ENCODE data around the gene TIMM44. TPM values are rescaled to one million over a fixed set of nuclear protein-coding genes. Genes with fewer than 3 reads are reported as not detected.

The TIMM44 gene
- total and polyA plus RNA-seq, 9 donors = 29.8 to 110 (median 50.3) TPM

DNA sequence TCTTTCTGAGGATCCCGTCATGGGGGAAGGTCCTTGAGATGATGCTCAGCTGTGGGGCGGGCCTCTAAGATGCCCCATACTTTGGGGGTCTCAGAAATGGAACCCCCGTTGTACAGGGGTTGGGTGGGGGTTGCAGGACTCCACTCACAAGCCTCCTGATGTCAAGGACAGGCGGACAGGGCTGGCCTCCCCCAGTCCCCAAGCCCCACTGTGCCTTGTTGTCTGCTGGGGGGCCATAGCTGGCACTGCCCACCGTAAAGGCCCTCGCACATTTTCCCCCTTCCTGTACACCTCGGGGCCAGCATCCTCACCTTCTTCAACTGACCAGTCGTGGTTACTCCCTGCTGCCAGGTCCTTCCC is 20.6 kb downstream of the TIMM44 start:
- H3K36me3 ChIP-seq = no peaks in the 10 kb centered on the region
- no peak overlapping the region for H3K27ac ChIP-seq
- TF ChIP-seq POLR2A (IDR thresholded peaks at IDR 0.05) = no peak
- TF ChIP-seq EP300 (IDR thresholded peaks at IDR 0.05) = no peak
- TF ChIP-seq, protein P1, sequence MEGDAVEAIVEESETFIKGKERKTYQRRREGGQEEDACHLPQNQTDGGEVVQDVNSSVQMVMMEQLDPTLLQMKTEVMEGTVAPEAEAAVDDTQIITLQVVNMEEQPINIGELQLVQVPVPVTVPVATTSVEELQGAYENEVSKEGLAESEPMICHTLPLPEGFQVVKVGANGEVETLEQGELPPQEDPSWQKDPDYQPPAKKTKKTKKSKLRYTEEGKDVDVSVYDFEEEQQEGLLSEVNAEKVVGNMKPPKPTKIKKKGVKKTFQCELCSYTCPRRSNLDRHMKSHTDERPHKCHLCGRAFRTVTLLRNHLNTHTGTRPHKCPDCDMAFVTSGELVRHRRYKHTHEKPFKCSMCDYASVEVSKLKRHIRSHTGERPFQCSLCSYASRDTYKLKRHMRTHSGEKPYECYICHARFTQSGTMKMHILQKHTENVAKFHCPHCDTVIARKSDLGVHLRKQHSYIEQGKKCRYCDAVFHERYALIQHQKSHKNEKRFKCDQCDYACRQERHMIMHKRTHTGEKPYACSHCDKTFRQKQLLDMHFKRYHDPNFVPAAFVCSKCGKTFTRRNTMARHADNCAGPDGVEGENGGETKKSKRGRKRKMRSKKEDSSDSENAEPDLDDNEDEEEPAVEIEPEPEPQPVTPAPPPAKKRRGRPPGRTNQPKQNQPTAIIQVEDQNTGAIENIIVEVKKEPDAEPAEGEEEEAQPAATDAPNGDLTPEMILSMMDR (IDR thresholded peaks at IDR 0.05) = no peak
- WGBS, 3 donors = 82 to 87% (median 85%) methylated on average over 8 of the region's 8 CpGs
- H3K4me3 ChIP-seq = no peak overlapping the region
- no peaks in the 10 kb centered on the region for H3K9me3 ChIP-seq
- H3K27me3 ChIP-seq = no peaks in the 10 kb centered on the region
- intact Hi-C loops (cut with DNase I) = no loop called here
- peak in 1 of 5 donors; percentile 38 for DNase-seq
- H3K4me1 ChIP-seq (ENCODE audit: insufficient read depth) = peaks cover 36% of the 10 kb centered on the region

DNA sequence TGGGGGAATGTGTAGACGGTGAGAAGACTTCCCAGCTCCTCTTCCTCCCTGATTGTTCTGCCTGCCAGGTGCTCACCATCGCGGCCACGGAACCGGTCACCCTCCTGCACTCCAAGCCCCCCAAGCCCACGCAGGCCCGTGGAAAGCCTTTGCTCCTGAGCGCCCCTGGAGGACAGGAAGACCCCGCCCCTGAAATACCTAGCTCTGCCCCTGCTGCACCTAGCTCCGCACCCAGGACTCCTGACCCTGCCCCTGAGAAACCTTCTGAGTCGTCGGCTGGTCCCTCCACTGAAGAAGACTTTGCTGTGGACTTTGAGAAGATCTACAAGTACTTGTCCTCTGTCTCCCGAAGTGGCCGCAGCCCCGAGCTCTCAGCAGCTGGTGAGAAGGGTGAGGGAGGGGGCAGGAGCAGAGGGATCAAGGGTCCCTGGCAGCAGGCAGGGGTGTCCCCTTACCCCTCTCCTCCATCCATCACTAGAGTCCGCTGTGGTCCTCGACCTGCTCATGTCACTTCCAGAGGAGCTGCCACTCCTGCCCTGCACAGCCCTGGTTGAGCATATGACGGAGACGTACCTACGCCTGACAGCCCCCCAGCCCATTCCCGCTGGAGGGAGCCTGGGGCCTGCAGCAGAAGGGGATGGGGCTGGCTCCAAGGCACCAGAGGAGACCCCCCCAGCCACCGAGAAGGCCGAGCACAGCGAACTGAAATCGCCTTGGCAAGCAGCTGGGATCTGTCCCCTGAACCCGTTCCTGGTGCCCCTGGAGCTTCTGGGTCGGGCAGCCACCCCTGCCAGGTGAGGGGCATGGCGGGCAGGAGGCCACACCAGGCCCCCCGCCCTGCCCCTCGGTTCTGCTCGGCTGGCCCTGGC is 21.3 kb downstream of the TIMM44 start:
- TF ChIP-seq, protein P1 (IDR thresholded peaks at IDR 0.05) = no peak
- TF ChIP-seq POLR2A (IDR thresholded peaks at IDR 0.05) = no peak
- TF ChIP-seq EP300 (IDR thresholded peaks at IDR 0.05) = no peak
- H3K4me1 ChIP-seq (ENCODE audit: insufficient read depth) = peaks cover 33% of the 10 kb centered on the region
- H3K36me3 ChIP-seq = no peaks in the 10 kb centered on the region
- H3K9me3 ChIP-seq = no peaks in the 10 kb centered on the region
- DNase-seq = peak in 3 of 5 donors; percentile 49 to 53 (median 52)
- intact Hi-C loops (cut with DNase I) = no loop called here
- H3K27ac ChIP-seq = no peak overlapping the region
- H3K27me3 ChIP-seq = no peaks in the 10 kb centered on the region
- 81 to 90% (median 87%) methylated on average over 28 to 31 of the region's 31 CpGs for WGBS, 3 donors
- H3K4me3 ChIP-seq = no peak overlapping the region

DNA sequence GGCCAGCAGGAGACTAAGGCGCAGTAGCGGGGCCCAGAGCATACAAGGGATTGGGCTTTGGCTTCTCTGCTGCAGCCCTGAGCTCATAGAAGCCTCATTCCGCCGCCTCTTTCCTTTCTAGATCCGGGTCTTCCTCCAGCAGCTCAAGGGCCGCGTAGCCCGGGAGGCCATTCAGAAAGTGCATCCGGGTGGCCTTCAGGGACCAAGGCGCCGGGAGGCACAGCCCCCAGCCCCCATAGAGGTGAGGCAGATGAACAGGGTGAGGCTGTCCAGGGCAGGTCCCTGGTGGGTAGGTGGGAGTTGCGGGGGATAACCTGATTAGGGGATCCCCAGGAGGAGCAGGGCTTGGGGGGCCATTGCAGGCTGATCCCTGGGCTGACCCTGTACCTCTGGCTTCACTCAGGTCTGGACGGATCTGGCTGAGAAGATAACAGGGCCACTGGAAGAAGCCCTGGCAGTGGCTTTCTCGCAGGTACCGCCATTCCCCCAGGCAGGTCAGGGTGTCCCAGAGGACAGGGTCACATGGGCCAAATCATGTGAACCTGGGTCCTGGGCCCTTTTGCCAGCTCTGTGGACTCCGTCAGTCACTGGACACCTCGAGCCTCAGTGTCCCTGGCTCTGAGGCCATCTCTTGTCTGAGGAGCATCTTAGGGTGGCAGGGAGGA is 22.0 kb downstream of the TIMM44 start:
- no peaks in the 10 kb centered on the region for H3K27me3 ChIP-seq
- peak in 2 of 5 donors; percentile 41 to 52 for DNase-seq
- intact Hi-C loops (cut with DNase I) = no loop called here
- 29 to 50% (median 33%) methylated on average over 12 to 17 of the region's 17 CpGs for WGBS, 3 donors
- H3K4me1 ChIP-seq (ENCODE audit: insufficient read depth) = peaks cover 26% of the 10 kb centered on the region
- TF ChIP-seq EP300 (IDR thresholded peaks at IDR 0.05) (no peak), POLR2A (IDR thresholded peaks at IDR 0.05) (no peak)
- TF ChIP-seq, protein P1 (IDR thresholded peaks at IDR 0.05) = no peak
- peak overlapping the region in 1 of 2 donors; percentile 60 for H3K27ac ChIP-seq
- no peaks in the 10 kb centered on the region for H3K36me3 ChIP-seq
- no peaks in the 10 kb centered on the region for H3K9me3 ChIP-seq
- peak overlapping the region; percentile 44 for H3K4me3 ChIP-seq

DNA sequence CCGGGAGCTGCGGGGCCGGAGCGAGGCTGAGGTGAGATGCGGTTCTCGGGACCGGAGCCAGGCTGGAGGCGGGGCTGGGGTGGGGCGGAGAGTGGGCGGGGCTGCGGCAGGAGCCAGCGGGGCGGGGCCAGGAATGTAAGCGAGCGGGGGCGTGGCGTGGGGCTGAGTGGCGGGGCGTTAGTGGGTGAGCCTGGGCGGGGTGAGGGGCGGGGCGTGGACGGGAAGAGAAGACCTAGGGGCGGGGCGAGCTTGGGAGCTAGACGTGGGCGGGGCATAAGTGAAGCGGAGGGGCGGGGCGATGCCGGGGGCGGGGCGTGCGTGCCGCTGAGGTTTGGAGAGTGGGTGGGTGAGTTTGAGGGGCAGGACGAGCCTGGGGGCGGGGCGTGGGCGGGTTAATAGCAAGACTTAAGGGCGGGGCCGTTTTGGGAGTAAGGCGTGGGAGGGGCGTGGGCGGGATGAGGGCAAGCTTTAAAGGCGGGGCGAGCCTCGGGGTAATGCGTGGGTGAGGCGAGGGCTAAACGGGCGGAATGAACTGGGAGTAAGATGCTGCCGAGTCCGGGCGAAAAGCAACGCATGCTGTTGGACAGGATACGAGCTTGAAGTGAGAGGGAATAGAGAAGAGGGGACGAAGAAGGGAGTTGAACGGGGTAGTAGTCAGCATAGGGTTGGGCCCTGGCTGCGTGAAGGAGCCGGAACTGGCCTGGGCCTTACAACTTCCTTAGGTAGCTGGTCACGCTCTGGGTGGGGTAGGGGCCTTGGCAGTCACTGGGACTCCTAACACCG is 22.8 kb downstream of the TIMM44 start:
- intact Hi-C loops (cut with DNase I) = no loop called here
- DNase-seq = peak; percentile 99 to 100 (median 100)
- H3K27me3 ChIP-seq = peaks cover 3% of the 10 kb centered on the region
- peak overlapping the region; percentile 96 for H3K4me3 ChIP-seq
- peak overlapping the region in 1 of 2 donors; percentile 78 for H3K27ac ChIP-seq
- H3K9me3 ChIP-seq = no peaks in the 10 kb centered on the region
- no peaks in the 10 kb centered on the region for H3K36me3 ChIP-seq
- WGBS, 3 donors = 1 to 3% (median 2%) methylated on average over 50 to 62 of the region's 62 CpGs
- H3K4me1 ChIP-seq (ENCODE audit: insufficient read depth) = peaks cover 28% of the 10 kb centered on the region
- TF ChIP-seq, protein P1 (IDR thresholded peaks at IDR 0.05) = no peak
- TF ChIP-seq EP300 (IDR thresholded peaks at IDR 0.05) (no peak), POLR2A (IDR thresholded peaks at IDR 0.05) (no peak)

Data from ovary (tissue), 9 donors.